Astrocyte of the cerebellum (primary cell): ENCODE data around the gene TMEM132D.

Experiments used
- DNase-seq: peaks from one replicate; pipeline ENCODE4 v3.0.0-alpha.2; 2011; ENCODE audit warnings: low read depth
- H3K4me3 ChIP-seq: 2 replicates; pipeline ENCODE4 v1.5.1; 2011; ENCODE audit warnings: mild to moderate bottlenecking, low read depth, low read length, moderate library complexity
- CTCF ChIP-seq: IDR thresholded peaks from 2 replicates; pipeline ENCODE4 v1.5.1; 2012; ENCODE audit warnings: low read length, low read depth, moderate library complexity, mild to moderate bottlenecking; ENCODE audit errors: missing control alignments
- in situ Hi-C: cut with HindIII; loops from 2 replicates; pipeline ENCODE4 v1.10.0; 2017; ENCODE audit warnings: low sequenced_read_pairs

Gene TMEM132D

GRCh38 chr12:129145381-129145780 is 758.4 kb downstream of the TMEM132D start:
- in situ Hi-C loops, result no loop called here
- TF ChIP-seq CTCF, result no peak
- no peak for DNase-seq
- H3K4me3 ChIP-seq, result no peak overlapping the region

- DNase-seq, result no peak
- H3K4me3 ChIP-seq, result no peak overlapping the region
- in situ Hi-C loops, result no loop called here
- TF ChIP-seq CTCF, result no peak
These were observed 765.0 kb downstream of the TMEM132D start for GRCh38 chr12:129138776-129139175.

GRCh38 chr12:129136694-129137325 is 767.0 kb downstream of the TMEM132D start:
- in situ Hi-C loops, result no loop called here
- H3K4me3 ChIP-seq, result no peak overlapping the region
- no peak for TF ChIP-seq CTCF
- DNase-seq, result no peak

- TF ChIP-seq CTCF, result no peak
- H3K4me3 ChIP-seq, result no peak overlapping the region
- no peak for DNase-seq
- in situ Hi-C loops, result no loop called here
These were observed 776.1 kb downstream of the TMEM132D start for GRCh38 chr12:129127771-129128170.

- no peak for TF ChIP-seq CTCF
- no peak for DNase-seq
- in situ Hi-C loops, result no loop called here
- no peak overlapping the region for H3K4me3 ChIP-seq
These were observed 776.6 kb downstream of the TMEM132D start for GRCh38 chr12:129127211-129127610.

- no peak for TF ChIP-seq CTCF
- DNase-seq, result no peak
- no peak overlapping the region for H3K4me3 ChIP-seq
- in situ Hi-C loops, result loop anchor here (5.0 kb wide), 1 partner anchor 83 kb away; no protein-coding TSS in a partner anchor
These were observed 784.3 kb downstream of the TMEM132D start for GRCh38 chr12:129119537-129119936.

GRCh38 chr12:129115558-129115957 is 788.3 kb downstream of the TMEM132D start:
- in situ Hi-C loops, result loop anchor here (5.0 kb wide), 1 partner anchor 87 kb away; no protein-coding TSS in a partner anchor
- no peak overlapping the region for H3K4me3 ChIP-seq
- no peak for DNase-seq
- no peak for TF ChIP-seq CTCF
